GM12872 (cell line): ENCODE measurements around the gene KIRREL3.

ENCODE experiments used
- CTCF ChIP-seq: IDR thresholded peaks from 3 replicates; pipeline ENCODE4 v1.5.1; 2011; ENCODE audit warnings: low read depth, mild to moderate bottlenecking, low read length, moderate library complexity; ENCODE audit not compliant: insufficient read depth

KIRREL3 gene

GRCh38 chr11:126853732-126854131 lies 146.8 kb downstream of the KIRREL3 start:
- no peak for TF ChIP-seq CTCF

DNA sequence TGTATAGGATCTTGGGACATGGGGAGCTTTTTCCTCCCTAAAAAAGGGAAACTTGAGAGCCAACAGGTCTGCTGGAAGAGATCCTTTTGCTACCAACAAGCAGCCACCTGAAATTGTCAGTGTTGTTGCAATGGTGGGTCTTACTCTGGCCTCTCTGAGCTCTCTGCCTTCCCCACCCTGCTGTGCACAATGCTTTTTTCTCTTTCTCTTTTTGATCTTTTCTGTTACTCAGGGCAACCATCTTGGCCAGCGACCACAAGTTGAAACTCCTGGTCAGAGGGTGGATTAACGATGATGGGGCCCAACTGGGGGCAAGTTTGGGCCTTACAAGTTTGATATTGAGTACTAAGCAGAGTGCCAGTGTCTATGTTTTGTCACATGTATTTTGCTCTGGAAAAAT lies 155.8 kb downstream of the KIRREL3 start:
- TF ChIP-seq CTCF, result no peak

GRCh38 chr11:126843096-126843495 lies 157.5 kb downstream of the KIRREL3 start:
- TF ChIP-seq CTCF, result no peak

GRCh38 chr11:126841999-126842398 lies 158.6 kb downstream of the KIRREL3 start:
- no peak for TF ChIP-seq CTCF

DNA sequence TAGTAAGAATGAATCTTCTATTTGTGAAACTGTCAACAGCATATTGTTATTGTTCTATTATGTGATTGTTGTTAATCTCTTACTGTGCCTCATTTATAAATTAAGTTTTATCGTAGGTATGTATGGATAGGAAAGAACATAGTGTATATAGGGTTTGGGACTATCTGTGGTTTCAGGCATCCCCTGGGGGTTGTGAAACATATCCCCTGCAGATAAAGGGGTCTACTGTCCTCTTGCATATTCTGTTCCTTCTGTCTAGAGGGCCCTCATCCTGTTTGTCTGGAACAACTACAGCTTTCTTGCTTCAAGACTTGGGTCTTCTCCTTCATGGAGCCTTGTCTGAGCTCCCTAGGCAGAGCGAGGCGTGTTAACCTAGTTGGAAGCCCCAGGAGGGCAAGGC lies 159.6 kb downstream of the KIRREL3 start:
- no peak for TF ChIP-seq CTCF

GRCh38 chr11:126840201-126840886 lies 160.2 kb downstream of the KIRREL3 start:
- TF ChIP-seq CTCF, result no peak

DNA sequence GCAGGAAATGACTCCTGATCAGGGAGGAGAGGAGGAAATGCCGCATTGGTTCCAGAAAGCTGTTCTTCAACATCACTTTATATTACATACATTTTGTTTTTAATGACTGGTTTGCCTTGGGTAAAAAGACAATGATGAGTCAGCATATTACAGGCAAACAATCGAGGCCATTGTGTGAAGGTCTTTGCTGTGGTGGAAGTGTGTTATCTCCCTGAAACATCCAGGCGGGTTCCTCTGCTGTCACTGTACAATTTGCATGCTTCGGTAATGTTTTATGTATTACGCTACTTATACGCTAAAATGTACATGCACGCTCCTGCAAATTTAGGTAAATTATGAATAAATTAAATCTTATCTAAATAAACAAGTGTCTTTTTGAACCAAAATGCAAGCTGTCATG lies 161.1 kb downstream of the KIRREL3 start:
- no peak for TF ChIP-seq CTCF
